ENCODE data around the gene RBM25.
A peak's percentile ranks its signal among the peaks of the same experiment; 100 is the strongest.
"Not testable (repeated sequence)": the region's sequence is repeated elsewhere in the genome, so short reads cannot be mapped to it uniquely, and the experiment has no call there.

RBM25 gene

DNA sequence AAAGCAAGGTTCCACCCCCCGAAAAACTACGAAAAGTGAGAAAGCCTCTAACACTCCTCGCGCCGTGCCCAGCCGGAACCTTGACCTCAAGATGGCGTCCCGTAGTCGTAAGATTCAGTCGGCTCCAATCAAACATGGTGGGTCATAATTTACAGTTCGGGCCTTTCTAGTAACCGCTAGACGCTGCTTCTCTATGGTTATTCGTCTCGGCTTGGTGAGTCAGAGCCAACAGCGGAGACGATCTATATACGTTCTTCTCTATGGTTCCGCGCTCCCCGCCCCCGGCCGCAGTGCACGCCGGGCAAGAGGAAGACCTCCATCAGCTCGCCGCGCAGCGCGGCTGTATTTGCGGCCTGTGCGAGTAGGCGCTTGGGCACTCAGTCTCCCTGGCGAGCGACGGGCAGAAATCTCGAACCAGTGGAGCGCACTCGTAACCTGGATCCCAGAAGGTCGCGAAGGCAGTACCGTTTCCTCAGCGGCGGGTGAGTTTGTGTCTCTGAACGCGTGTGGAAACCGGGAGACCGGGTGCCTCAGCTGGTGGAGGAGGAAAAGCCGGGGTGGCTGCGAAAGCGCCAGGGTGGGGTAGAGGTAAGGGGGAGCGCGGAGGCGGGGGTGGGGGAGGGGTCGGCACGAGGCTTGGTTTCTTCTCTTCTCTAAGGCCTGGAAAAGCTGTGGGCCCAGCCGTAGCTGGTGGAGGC, at the start of gene RBM25:
Gene RBM25 (plus strand): TSS at position 311 of the 698 bp plus-strand sequence. CDS start 13,108 bp downstream, outside the sequence.
- H3K27me3 Mint-ChIP-seq = no peaks in the 10 kb centered on the region
- peaks cover 14% of the 10 kb centered on the region for H3K36me3 Mint-ChIP-seq
- H3K4me3 Mint-ChIP-seq = no peak within 1 kb of the TSS
- CTCF ChIA-PET = interaction anchor here (1.4 kb wide), 2 partner anchors 9 to 32 kb away, joined by 3 to 4 read pairs; partner anchors contain the start of gene ZFYVE1
- peak; percentile 97 for DNase-seq
- no peak within 1 kb of the TSS for H3K27ac Mint-ChIP-seq
- H3K4me1 Mint-ChIP-seq = peaks cover 40% of the 10 kb centered on the region
- no peaks in the 10 kb centered on the region for H3K9me3 Mint-ChIP-seq

- DNase-seq, H3K27ac Mint-ChIP-seq, H3K9me3 Mint-ChIP-seq, H3K4me3 Mint-ChIP-seq, H3K27me3 Mint-ChIP-seq: not testable (repeated sequence)
- peaks cover 49% of the 10 kb centered on the region for H3K36me3 Mint-ChIP-seq
- CTCF ChIA-PET = interaction anchor here (0.6 kb wide), 1 partner anchor 712 kb away, joined by 3 read pairs; no protein-coding TSS in a partner anchor
- H3K4me1 Mint-ChIP-seq = peaks cover 27% of the 10 kb centered on the region
Observed at GRCh38 chr14:73011189-73011588, 47.1 kb upstream of the RBM25 start.

DNA sequence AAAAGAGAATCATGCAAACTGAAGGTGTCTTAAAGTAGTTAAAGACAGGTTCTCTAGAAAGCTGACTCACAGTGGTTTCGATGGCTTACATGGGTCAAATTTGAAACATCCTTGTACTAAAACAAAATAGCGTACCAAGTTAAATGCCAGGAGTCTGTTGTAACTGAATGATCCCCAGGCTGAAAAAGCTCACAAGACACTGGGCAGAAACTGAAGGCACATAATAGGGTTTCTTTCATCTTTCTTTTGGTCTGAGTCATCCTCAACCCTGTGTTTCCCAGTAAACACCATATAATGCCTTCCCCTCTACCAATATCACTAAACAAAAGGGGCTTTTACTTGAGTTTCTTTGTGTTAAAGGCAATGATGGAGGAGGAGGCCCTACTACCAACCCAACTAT, 44.2 kb upstream of the RBM25 start:
- Mint-ChIP-seq H3K27ac (no peak overlapping the region), H3K27me3 (no peaks in the 10 kb centered on the region), H3K36me3 (peaks cover 51% of the 10 kb centered on the region), H3K4me3 (no peak overlapping the region), H3K9me3 (no peaks in the 10 kb centered on the region), H3K4me1 (peaks cover 27% of the 10 kb centered on the region)
- CTCF ChIA-PET = no interaction called here
- DNase-seq = no peak

DNA sequence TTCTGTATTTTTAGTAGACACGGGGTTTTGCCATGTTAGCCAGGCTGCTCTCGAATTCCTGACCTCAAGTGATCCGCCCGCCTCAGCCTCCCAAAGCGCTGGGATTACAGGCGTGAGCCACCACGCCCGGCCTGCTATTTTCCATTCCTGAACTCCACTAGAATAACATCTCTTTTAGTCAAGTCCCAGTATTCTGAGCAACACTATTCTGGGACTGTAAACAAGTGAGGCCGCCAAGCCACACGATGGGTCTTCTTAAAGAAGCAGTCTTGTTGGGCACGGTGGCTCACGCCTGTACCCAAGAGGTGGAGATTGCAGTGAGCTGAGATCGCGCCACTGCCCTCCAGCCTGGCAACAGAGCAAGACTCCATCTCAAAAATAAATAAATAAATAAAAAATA, 42.8 kb upstream of the RBM25 start:
- Mint-ChIP-seq H3K36me3 (peaks cover 45% of the 10 kb centered on the region), H3K4me1 (peaks cover 27% of the 10 kb centered on the region)
- H3K9me3 Mint-ChIP-seq, H3K27me3 Mint-ChIP-seq, DNase-seq, H3K27ac Mint-ChIP-seq, H3K4me3 Mint-ChIP-seq, CTCF ChIA-PET: not testable (repeated sequence)

- peaks cover 27% of the 10 kb centered on the region for H3K4me1 Mint-ChIP-seq
- DNase-seq, H3K4me3 Mint-ChIP-seq, H3K27ac Mint-ChIP-seq, H3K27me3 Mint-ChIP-seq, H3K9me3 Mint-ChIP-seq, CTCF ChIA-PET: not testable (repeated sequence)
- H3K36me3 Mint-ChIP-seq = peaks cover 45% of the 10 kb centered on the region
Observed at GRCh38 chr14:73016011-73016410, 42.3 kb upstream of the RBM25 start.

GRCh38 chr14:73022051-73022450, 36.3 kb upstream of the RBM25 start:
- no peaks in the 10 kb centered on the region for H3K9me3 Mint-ChIP-seq
- DNase-seq = no peak
- no peak overlapping the region for H3K4me3 Mint-ChIP-seq
- CTCF ChIA-PET = no interaction called here
- H3K36me3 Mint-ChIP-seq = peaks cover 44% of the 10 kb centered on the region
- no peaks in the 10 kb centered on the region for H3K27me3 Mint-ChIP-seq
- no peak overlapping the region for H3K27ac Mint-ChIP-seq
- H3K4me1 Mint-ChIP-seq = peaks cover 35% of the 10 kb centered on the region

GRCh38 chr14:73025544-73025943, 32.8 kb upstream of the RBM25 start:
- CTCF ChIA-PET = no interaction called here
- Mint-ChIP-seq H3K9me3 (no peaks in the 10 kb centered on the region), H3K27me3 (no peaks in the 10 kb centered on the region), H3K4me3 (peak overlapping the region; percentile 91), H3K27ac (no peak overlapping the region), H3K4me1 (peaks cover 45% of the 10 kb centered on the region), H3K36me3 (peaks cover 31% of the 10 kb centered on the region)
- no peak for DNase-seq

DNA sequence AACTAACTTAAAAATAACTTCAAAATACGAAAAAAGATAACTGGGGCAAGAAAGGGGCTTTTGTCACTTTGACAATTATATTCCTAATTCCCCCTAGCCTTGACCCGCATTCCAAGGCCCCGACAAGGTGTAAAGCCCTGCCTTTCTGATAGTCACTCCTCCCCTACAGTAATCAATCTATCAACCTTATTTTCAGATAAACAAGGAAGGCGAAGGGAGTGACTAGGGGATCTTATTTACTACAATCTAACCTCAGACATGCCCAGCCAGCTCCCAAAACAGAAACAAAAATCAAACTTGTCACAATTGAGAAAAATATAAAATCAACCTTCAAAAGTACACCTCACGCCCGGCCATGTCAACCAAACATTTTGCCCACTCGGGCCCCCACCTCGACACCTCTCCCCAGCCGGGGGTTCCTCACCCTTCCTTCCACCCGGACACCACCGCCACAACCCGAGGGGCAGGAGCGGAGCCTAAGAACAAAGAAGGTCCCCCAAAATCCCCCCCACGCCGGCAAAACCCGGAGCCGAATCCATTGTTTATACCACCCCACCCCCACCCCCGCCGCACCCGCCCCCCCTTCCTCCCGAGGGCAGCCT, 32.0 kb upstream of the RBM25 start:
- Mint-ChIP-seq H3K4me3 (peak overlapping the region; percentile 91), H3K36me3 (peaks cover 31% of the 10 kb centered on the region), H3K27ac (peak overlapping the region; percentile 75), H3K9me3 (no peaks in the 10 kb centered on the region), H3K4me1 (peaks cover 45% of the 10 kb centered on the region), H3K27me3 (no peaks in the 10 kb centered on the region)
- CTCF ChIA-PET = interaction anchor here (1.2 kb wide), 1 partner anchor 32 kb away, joined by 4 read pairs; the partner anchor contains the start of gene RBM25
- no peak for DNase-seq

GRCh38 chr14:73026845-73027542, 31.3 kb upstream of the RBM25 start, which contains the start of gene ZFYVE1:
ZFYVE1 (minus strand) TSS chr14:73027106; CDS start chr14:73024508, 2,598 bp downstream.
- H3K36me3 Mint-ChIP-seq = peaks cover 27% of the 10 kb centered on the region
- peak; percentile 96 for DNase-seq

DNA sequence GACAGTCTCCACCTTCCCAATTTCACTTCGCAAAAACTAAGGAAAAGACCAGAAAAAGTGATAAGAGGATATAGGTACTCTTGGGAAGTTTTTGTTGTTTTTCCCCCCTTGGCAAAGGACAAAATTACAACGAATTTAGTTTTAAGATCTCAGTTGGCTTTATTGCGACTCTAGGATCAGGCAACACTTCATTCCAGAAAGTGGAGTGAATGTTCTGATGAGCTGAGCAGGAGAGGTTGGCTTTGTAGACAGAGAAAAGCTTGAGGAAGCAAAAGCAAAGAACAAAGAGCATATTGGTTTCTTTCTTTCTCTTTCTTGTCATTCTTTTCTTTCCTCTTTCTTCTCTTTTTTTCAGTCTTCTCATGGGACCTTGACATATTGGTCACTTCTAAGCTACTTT, 30.8 kb upstream of the RBM25 start:
- peaks cover 38% of the 10 kb centered on the region for H3K4me1 Mint-ChIP-seq
- H3K4me3 Mint-ChIP-seq = peak overlapping the region; percentile 91
- no peaks in the 10 kb centered on the region for H3K27me3 Mint-ChIP-seq
- peaks cover 24% of the 10 kb centered on the region for H3K36me3 Mint-ChIP-seq
- H3K9me3 Mint-ChIP-seq = no peaks in the 10 kb centered on the region
- CTCF ChIA-PET = interaction anchor here (1.2 kb wide), 1 partner anchor 31 kb away, joined by 4 read pairs; the partner anchor contains the start of gene RBM25
- DNase-seq = no peak
- peak overlapping the region; percentile 53 for H3K27ac Mint-ChIP-seq

More at GRCh38 chr14:73026845-73027542, 31.3 kb upstream of the RBM25 start, which contains the start of gene ZFYVE1:
- CTCF ChIA-PET = interaction anchor here (1.2 kb wide), 1 partner anchor 31 kb away, joined by 4 read pairs; the partner anchor contains the start of gene RBM25
- Mint-ChIP-seq H3K27ac (peak within 1 kb of the TSS; percentile 90), H3K27me3 (no peaks in the 10 kb centered on the region), H3K4me1 (peaks cover 42% of the 10 kb centered on the region), H3K4me3 (peak within 1 kb of the TSS; percentile 91), H3K9me3 (no peaks in the 10 kb centered on the region)

DNA sequence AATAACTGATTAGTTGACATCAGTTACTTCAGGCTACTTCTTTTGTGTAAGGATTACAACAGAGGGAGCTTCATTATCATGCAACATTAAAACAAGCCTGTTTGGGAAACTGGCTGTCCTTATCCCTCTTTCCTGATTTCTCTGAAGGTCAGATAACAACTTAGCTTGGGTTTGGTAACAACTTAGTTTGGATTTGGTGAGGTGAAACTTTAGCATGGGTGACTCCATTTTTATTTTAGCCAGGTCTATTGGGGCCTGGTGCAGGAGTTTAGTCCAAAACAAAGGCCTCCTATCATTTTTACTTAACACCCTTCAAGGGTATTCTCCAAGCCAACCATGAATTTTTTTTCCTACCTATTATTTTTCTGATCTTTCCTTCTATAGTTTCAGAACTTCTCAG, 30.4 kb upstream of the RBM25 start:
- CTCF ChIA-PET = no interaction called here
- no peaks in the 10 kb centered on the region for H3K9me3 Mint-ChIP-seq
- no peaks in the 10 kb centered on the region for H3K27me3 Mint-ChIP-seq
- DNase-seq = no peak
- no peak overlapping the region for H3K4me3 Mint-ChIP-seq
- H3K27ac Mint-ChIP-seq = no peak overlapping the region
- H3K36me3 Mint-ChIP-seq = peaks cover 21% of the 10 kb centered on the region
- H3K4me1 Mint-ChIP-seq = peaks cover 36% of the 10 kb centered on the region

- H3K27ac Mint-ChIP-seq, H3K9me3 Mint-ChIP-seq, H3K36me3 Mint-ChIP-seq, DNase-seq, H3K4me3 Mint-ChIP-seq, H3K27me3 Mint-ChIP-seq, H3K4me1 Mint-ChIP-seq, CTCF ChIA-PET: not testable (repeated sequence)
Observed at GRCh38 chr14:73036706-73037450, 21.5 kb upstream of the RBM25 start.

GRCh38 chr14:73047808-73048207, 10.5 kb upstream of the RBM25 start:
- no peaks in the 10 kb centered on the region for H3K36me3 Mint-ChIP-seq
- H3K27me3 Mint-ChIP-seq = peaks cover 7% of the 10 kb centered on the region
- CTCF ChIA-PET = no interaction called here
- H3K9me3 Mint-ChIP-seq = no peaks in the 10 kb centered on the region
- DNase-seq = no peak
- no peaks in the 10 kb centered on the region for H3K4me1 Mint-ChIP-seq
- H3K4me3 Mint-ChIP-seq = no peak overlapping the region
- no peak overlapping the region for H3K27ac Mint-ChIP-seq

GRCh38 chr14:73049428-73049827, 8.9 kb upstream of the RBM25 start:
- CTCF ChIA-PET = interaction anchor here (0.7 kb wide), 1 partner anchor 415 kb away, joined by 3 read pairs; no protein-coding TSS in a partner anchor
- H3K27me3 Mint-ChIP-seq = peaks cover 7% of the 10 kb centered on the region
- H3K9me3 Mint-ChIP-seq = no peaks in the 10 kb centered on the region
- DNase-seq = no peak
- no peak overlapping the region for H3K27ac Mint-ChIP-seq
- H3K4me1 Mint-ChIP-seq = no peaks in the 10 kb centered on the region
- H3K4me3 Mint-ChIP-seq = no peak overlapping the region
- no peaks in the 10 kb centered on the region for H3K36me3 Mint-ChIP-seq
